Thoracic aorta (tissue), 2 donors: ENCODE data around the gene SHISA6. TPM values are rescaled to one million over a fixed set of nuclear protein-coding genes. Genes with fewer than 3 reads are reported as not detected.

Source experiments
- ATAC-seq: fragments of 150-250 bp; one replicate; pipeline ENCODE4 v1.8.0; 2017; ENCODE audit warnings: low read depth; ENCODE audit not compliant: insufficient number of reproducible peaks, low FRiP score
- DNase-seq: peaks from one replicate; pipeline ENCODE4 v3.0.0-alpha.2; 2020; ENCODE audit warnings: low spot score
- H3K27ac ChIP-seq, 2 donors: fragments of 200-600 bp; sonication (generic); 1 replicate in 1 of 2; 2 replicates in 1 of 2; pipeline ENCODE4 v1.5.1; 2016; ENCODE audit warnings: mild to moderate bottlenecking in 2 of 2, moderate library complexity in 2 of 2
- H3K27me3 ChIP-seq: fragments of 200-600 bp; sonication (generic); replicated peaks from 2 replicates; pipeline ENCODE4 v1.6.0; 2016; ENCODE audit warnings: mild to moderate bottlenecking; ENCODE audit not compliant: insufficient read depth
- H3K36me3 ChIP-seq: fragments of 200-600 bp; sonication (generic); one replicate; pipeline ENCODE4 v1.5.1; 2016
- H3K4me1 ChIP-seq, 2 donors: fragments of 200-600 bp; sonication (generic); 1 replicate in 1 of 2; 2 replicates in 1 of 2; pipeline versions ENCODE4 v1.5.1 to v1.6.0; 2016; ENCODE audit warnings: low read depth in 2 of 2, mild to moderate bottlenecking in 1 of 2; ENCODE audit not compliant: control insufficient read depth in 1 of 2
- H3K4me3 ChIP-seq: fragments of 200-600 bp; sonication (generic); 2 replicates; pipeline ENCODE4 v1.5.1; 2016; ENCODE audit warnings: mild to moderate bottlenecking
- H3K9me3 ChIP-seq: fragments of 200-600 bp; sonication (generic); 2 replicates; pipeline ENCODE4 v1.5.1; 2016
- total RNA-seq, 2 donors: library from RNA; depleted of rRNA; stranded (reverse); fragments of >200 nt; gene quantifications; one replicate each; pipeline versions ENCODE4 v1.1.0 to v1.2.3, GENCODE V29; 2016
- TF ChIP-seq, protein P1 (sequence below): fragments of 200-600 bp; sonication (generic); IDR thresholded peaks from one replicate; pipeline ENCODE4 v1.5.1; 2019; ENCODE audit warnings: antibody characterized with exemption

Gene SHISA6
- total RNA-seq, 2 donors from 2014 or later, result under 0.01 TPM; not detected in 1

DNA sequence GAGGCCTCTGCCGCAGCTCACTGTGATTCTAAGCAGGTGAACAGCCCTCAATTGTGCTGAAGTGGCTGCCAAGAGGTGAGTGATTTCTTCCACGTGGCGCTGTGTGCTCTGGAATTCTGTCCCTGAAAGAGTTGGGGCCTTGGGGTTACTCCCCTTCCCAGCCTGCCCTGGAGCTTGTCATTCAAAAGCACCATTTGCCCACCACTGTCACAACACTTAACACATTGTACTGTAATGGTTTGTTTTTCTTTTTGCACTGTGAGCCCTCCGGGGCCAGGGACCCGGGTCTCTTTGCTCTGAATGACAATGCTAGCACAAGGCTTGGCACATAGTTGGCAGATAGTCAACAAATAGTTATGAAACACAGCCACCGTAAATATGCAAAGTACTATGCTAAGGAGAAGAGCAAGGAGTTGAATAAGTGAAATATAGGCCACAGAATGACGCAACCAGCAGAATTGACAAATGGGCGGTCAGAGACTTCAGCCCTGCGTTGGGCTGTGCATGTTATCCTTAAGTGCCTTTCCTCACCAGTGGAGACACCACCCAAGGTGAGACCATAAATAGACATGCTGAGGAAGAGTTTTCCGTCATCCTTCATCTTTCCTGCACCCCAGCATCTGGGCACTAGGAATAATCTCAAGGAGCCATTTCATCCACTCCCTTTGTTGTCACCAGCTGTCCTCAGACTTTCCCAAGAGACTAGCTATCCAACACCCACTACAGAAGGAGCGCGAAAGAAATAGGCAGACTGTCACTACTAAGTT, 245.3 kb downstream of the SHISA6 start:
- no peaks in the 10 kb centered on the region for H3K9me3 ChIP-seq
- no peaks in the 10 kb centered on the region for H3K4me1 ChIP-seq
- ATAC-seq, result no peak
- H3K27ac ChIP-seq, result no peak overlapping the region
- no peak overlapping the region for H3K4me3 ChIP-seq
- no peaks in the 10 kb centered on the region for H3K27me3 ChIP-seq
- TF ChIP-seq, protein P1, sequence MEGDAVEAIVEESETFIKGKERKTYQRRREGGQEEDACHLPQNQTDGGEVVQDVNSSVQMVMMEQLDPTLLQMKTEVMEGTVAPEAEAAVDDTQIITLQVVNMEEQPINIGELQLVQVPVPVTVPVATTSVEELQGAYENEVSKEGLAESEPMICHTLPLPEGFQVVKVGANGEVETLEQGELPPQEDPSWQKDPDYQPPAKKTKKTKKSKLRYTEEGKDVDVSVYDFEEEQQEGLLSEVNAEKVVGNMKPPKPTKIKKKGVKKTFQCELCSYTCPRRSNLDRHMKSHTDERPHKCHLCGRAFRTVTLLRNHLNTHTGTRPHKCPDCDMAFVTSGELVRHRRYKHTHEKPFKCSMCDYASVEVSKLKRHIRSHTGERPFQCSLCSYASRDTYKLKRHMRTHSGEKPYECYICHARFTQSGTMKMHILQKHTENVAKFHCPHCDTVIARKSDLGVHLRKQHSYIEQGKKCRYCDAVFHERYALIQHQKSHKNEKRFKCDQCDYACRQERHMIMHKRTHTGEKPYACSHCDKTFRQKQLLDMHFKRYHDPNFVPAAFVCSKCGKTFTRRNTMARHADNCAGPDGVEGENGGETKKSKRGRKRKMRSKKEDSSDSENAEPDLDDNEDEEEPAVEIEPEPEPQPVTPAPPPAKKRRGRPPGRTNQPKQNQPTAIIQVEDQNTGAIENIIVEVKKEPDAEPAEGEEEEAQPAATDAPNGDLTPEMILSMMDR, result no peak
- no peak for DNase-seq
- no peaks in the 10 kb centered on the region for H3K36me3 ChIP-seq

DNA sequence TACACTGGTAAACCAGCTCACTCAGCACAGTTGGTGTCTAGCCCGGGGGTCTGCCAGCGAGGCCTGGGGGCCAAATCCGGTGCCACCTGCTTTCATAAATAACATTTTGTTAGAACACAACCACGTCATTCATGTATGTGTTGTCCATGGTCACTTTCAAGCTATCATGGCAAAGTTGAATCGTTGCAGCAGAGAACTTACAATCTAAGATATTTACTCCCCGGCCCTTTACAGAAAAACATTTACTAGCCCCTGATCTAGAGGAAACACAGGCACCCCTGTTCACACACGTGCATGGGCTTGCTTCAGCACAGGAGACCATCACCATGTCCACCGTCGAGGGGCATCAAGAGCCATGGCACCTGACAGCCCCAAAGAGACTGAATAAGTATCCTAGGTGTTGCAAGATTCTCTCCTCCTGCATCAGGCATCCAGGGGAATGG, 245.9 kb downstream of the SHISA6 start:
- Histone ChIP-seq H3K36me3 (no peaks in the 10 kb centered on the region), H3K4me3 (no peak overlapping the region), H3K4me1 (no peaks in the 10 kb centered on the region), H3K9me3 (no peaks in the 10 kb centered on the region), H3K27me3 (no peaks in the 10 kb centered on the region), H3K27ac (no peak overlapping the region)
- ATAC-seq (no peak), DNase-seq (no peak)
- TF ChIP-seq, protein P1, result no peak

- TF ChIP-seq, protein P1, result no peak
- no peak overlapping the region for H3K4me3 ChIP-seq
- H3K36me3 ChIP-seq, result no peaks in the 10 kb centered on the region
- no peak overlapping the region for H3K27ac ChIP-seq
- ATAC-seq (no peak), DNase-seq (no peak)
- no peaks in the 10 kb centered on the region for H3K9me3 ChIP-seq
- no peaks in the 10 kb centered on the region for H3K4me1 ChIP-seq
- no peaks in the 10 kb centered on the region for H3K27me3 ChIP-seq
Observed at GRCh38 chr17:11487469-11487868, 246.5 kb downstream of the SHISA6 start.

- H3K36me3 ChIP-seq, result no peaks in the 10 kb centered on the region
- H3K27me3 ChIP-seq, result no peaks in the 10 kb centered on the region
- no peak overlapping the region for H3K27ac ChIP-seq
- TF ChIP-seq, protein P1, result no peak
- no peak for ATAC-seq
- H3K4me1 ChIP-seq, result no peaks in the 10 kb centered on the region
- H3K9me3 ChIP-seq, result no peaks in the 10 kb centered on the region
- no peak overlapping the region for H3K4me3 ChIP-seq
- no peak for DNase-seq
Observed at GRCh38 chr17:11488407-11488806, 247.4 kb downstream of the SHISA6 start.

- TF ChIP-seq, protein P1, result no peak
- ATAC-seq (no peak), DNase-seq (no peak)
- Histone ChIP-seq H3K4me1 (no peaks in the 10 kb centered on the region), H3K4me3 (no peak overlapping the region), H3K27me3 (no peaks in the 10 kb centered on the region), H3K27ac (no peak overlapping the region), H3K36me3 (no peaks in the 10 kb centered on the region), H3K9me3 (no peaks in the 10 kb centered on the region)
Observed at GRCh38 chr17:11490171-11490755, 249.2 kb downstream of the SHISA6 start.
